HG03108 (cell line): ENCODE results near the gene SSH3.

Source experiments
- ATAC-seq: cut with Tn5 transposase; IDR thresholded peaks from one replicate; pipeline ENCODE4 v1.9.1; 2021; ENCODE audit warnings: moderate library complexity; ENCODE audit not compliant: unreplicated experiment

Gene SSH3

DNA sequence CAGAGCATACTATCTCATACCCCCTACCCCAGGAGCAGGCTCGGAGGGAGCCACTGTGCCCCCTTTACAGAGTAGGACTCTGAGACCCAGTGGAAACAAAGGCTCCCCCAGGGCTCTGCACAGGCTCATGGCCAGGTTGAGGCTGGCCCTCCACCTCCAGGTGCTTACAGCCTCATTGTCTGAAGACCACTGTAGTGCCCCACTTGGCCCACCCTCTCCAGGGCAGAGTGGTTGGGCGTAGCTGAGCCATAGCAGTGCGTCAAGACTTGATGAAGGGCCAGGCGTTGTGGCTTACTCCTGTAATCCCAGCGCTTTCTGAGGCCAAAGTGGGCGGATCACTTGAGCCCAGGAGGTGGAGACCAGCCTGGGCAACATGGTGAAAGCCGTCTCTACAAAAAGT is 12.5 kb upstream of the SSH3 start:
- ATAC-seq: no peak

DNA sequence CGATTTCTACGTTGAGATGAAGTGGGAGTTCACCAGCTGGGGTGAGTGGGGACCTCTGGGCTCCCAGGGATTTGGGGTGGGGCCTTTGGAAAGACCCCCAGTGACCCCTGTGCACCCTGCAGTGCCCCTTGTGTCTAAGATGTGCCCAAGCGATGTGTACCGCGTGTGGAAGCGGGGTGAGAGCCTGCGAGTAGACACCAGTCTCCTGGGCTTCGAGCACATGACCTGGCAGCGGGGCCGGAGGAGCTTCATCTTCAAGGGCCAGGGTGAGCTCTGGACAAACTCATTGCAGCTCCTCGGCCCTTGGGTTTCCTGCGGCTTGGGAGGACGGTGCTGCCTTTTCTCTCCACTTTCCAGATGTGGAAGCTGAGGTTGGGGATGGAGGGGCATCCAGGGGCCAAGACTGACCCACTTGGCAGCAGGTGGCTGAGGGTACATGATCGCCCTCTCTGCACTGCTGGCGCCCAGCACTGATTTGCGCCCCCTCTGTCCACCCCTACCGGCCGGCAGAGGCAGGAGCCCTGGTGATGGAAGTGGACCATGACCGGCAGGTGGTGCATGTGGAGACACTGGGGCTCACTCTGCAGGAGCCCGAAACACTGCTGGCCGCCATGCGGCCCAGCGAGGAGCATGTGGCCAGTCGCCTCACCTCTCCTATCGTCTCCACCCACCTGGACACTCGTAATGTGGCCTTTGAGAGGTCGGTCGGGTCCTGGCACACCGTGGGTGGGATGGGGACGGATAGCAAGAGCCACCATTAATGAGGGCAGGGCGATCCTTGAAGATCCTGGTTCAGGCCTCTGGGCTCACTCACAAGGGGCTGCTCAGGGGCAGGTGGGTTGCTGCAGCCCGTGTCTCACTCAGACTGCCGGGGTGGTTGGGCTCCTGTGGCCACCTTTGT is 11.6 kb upstream of the SSH3 start:
- no peak for ATAC-seq

DNA sequence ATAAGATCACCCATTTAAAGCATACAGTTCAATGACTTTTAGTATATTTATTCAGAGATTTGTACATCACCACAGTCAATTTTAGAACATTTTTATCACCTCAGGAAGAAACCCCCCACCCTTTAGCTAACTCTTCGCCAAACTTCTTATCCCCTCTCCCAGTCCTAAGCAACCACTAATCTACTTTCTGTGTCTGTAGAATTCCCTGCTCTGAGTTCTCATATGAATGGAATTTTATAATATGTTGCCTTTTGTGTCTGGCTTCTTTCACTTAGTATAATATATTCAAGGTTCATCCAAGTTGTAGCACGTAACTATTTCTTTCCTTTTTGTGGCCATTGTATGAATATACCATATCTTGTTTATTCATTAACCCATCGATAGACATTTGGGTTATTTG is 10.7 kb upstream of the SSH3 start:
- no peak for ATAC-seq

DNA sequence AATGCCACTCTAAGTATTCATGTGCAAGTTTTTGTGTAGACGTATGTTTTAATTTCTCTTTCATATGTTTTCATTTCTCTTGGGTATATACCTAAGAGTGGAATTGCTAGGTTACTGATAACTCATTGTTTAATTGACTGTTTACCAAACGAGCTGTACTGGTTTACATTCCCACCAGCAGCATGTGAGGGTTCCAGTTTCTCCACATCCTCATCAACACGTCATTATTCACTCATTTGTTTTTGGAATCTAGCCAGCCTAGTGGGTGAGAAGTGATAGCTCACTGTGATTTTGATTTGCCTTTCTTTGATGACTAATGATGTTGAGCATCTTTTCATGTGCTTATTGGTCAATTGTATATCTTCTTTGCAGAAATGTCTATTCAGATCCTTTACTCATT is 10.2 kb upstream of the SSH3 start:
- no peak for ATAC-seq

DNA sequence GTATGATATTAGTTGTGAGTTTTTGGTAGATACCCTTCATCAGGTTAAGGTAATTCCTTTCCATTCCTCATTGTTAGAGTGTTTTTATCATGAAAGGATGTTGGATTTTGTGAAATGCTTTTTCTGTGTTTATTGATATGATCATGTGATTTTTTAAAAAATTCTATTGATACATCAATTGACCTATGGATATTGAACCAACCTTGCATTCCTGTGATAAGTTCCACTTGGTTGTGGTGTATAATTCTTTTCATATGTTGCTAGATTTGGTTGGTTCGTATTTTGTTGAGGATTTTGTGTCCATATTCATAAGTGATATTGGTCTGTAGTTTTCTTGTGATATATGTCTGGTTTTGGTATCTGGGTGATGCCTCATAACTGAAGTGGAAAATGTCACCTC is 7.5 kb upstream of the SSH3 start:
- no peak for ATAC-seq

DNA sequence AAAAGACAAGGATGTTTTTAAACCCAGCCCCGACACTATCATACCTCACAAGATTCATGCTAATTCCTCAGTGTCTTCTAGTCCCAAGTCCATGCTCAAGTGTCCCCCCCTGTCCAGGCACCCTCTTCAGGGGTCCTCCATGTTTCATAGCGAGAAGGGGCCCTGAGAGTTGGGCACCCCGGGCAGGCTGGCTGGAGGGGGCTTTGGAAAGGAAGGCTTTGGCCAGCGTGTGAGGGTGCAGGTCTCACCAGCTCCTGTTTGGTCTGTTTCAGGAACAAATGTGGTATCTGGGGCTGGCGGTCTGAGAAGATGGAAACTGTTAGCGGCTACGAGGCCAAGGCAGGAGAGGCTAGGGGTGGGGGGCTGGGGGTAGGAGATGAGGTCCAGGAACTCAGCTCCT is 4.5 kb upstream of the SSH3 start:
- ATAC-seq: no peak

DNA sequence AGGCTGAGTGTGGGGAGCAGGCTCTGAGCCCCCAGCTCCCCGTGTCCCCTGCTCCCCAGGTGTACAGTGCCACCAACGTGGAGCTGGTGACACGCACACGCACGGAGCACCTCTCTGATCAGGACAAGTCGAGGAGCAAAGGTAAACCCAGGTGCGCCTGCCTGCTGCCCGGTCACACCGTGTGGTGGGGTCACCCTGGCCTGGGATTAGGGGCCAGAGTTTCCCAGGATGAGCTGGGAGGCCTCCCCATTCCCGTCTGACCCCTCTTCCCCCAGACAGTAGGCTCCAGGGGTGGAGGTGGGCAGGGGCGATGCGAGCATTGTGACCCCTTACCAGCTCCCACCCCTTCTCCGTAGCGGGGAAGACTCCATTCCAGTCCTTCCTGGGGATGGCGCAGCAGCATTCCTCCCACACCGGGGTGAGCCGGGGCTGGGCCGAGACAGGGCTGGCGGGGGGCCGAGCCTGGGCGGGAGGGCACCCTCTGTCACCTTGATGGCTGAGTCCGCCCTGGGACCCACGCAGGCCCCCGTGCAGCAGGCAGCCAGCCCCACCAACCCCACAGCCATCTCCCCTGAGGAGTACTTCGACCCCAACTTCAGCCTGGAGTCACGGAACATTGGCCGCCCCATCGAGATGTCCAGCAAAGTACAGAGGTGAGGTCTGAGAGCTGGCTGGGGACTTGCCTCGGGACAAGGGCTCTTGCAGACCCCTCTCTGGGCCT is 3.7 kb upstream of the SSH3 start:
- no peak for ATAC-seq

DNA sequence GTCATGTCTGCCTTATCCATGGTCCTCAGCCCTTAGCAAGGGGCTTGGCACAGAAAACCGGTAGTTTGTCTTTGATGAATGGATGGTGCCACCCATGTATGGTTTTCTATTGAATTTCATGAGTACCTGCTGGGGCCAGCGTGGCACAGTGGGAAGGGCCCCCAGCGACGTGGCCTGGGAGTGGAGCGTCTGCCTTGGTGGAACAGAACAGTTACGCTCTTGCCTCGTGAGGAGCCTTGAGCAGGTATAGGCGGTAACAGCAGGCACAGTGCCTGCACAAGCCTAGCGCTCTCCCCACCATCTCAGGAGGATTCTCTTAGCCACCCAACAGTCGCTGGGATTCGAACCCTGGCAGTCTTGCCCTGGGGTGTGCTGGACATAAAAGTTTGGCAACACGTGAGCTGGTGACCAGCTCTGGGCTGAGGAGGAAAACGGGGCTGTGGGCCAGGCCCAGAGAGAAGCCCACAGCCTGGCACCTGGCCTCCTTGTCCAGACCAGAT is 3.0 kb upstream of the SSH3 start:
- ATAC-seq: no peak

DNA sequence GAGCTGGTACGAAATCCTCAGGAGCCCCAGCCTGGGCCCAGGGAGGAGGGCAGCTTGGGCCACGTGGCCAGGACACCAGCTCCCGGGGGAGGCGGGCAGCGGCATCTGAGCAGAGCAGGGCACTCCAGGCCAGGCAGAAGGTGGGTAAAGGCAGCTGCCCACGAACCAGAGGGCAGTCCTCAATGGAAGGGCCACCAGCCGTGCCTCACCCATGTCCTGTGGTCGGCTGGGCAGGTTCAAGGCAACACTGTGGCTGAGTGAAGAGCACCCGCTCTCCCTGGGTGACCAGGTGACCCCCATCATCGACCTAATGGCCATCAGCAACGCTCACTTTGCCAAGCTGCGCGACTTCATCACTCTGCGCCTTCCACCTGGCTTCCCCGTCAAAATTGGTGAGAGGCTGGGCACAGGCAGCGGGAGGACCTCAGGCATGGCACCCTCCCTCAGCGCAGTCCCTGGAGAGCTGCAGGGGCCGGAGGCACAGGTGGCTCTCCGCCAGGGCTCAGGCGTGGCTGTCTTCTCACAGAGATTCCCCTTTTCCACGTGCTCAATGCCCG is 2.5 kb upstream of the SSH3 start:
- ATAC-seq: no peak

DNA sequence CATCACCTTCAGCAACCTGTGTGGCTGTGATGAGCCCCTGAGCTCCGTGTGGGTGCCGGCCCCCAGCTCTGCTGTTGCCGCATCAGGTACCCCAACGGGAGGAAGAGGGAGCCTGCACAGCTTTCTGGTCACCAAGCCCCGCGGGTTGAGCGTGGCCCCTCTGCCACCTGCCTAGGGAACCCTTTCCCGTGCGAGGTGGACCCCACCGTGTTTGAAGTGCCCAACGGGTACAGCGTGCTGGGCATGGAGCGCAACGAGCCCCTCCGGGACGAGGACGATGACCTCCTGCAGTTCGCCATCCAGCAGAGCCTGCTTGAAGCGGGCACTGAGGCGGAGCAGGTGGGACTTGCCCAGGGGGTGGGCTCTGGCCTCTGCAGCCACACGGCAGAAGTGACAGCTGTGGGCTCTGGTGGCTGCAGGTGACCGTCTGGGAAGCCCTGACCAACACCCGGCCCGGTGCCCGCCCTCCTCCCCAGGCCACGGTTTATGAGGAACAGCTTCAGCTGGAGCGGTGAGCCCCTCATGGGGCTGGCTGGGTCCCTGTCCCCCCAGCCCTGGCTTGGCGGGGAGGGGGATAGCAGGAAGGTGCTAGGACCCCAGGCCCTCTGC is 1.9 kb upstream of the SSH3 start:
- ATAC-seq: no peak

DNA sequence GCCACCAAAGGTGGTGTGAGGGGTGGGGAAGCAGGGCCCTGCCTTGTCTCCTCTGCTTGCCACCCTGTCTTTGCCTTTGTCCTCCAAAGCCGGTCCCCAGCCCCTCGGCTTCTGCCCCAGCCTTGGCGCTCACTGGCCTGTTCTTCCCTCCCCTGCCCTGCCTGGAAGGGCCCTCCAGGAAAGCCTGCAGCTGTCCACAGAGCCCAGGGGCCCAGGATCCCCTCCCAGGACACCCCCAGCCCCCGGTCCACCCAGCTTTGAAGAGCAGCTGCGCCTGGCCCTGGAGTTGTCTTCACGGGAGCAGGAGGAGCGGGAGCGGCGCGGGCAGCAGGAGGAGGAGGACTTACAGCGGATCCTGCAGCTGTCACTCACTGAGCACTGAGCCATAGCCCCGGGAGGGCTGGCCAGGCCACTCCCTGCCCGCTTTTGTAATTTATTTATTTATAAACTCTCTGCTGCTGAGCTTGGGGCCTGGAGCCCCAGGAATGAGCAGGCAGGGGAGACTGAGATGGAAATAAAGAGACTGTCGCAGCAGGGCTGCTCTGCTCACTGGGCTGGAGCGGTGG is 1.3 kb upstream of the SSH3 start:
- ATAC-seq: no peak

DNA sequence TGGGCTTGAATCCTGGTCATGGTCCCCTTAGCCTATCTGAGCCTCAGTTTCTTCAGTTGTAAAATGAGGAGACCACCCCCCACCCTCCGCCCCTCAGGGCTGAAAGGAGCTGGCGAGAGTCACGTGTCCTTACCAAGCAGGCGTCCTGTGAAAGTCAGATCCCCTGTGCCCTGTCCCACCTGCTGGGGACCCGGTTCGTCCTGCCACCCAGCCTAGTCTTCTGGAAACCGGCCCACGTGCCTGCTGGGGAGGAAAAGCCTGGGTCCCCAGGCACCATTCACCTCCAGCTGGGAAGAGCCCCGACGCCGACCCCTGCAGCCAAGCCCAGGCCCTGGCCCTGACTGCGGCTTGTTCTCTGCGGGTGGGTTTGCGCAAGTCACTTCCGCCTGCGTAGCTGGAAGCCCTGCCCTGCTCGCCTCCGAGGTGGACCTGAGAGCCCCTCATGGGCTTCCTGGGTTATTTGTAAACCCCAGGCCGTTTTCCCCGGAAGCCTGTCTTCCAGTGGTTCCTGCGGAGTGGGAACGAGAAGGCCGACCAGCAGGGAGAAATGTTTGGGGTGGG is 679 bp upstream of the SSH3 start:
- ATAC-seq: no peak

DNA sequence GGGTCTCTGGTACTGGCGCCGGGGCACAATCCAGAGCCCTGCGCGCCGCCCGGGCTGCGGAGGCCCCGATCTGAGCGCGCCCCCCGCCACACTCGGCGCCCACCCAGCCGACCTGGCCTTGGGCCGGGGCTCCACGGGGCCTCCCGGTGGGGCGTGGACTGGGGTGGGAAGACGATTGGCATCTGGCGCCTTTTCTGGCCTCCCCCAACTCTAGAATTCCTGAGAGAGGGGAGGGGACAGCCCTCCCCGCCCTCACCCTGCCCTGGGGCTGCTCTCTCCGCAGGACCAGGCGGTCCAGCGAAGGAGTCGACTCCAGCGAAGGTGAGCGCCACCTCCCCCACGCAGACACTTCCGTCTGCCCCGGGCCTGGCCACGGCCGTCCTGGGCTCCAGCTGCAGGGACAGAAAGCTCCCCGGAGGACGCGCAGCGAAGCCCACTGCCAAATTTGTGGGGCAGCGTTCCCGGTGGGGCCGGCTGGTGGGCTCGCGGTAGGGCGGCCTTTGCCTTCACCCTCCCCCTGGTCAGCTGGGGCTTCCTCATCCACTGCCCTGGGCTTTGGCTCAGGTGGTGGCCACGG is 593 bp downstream of the SSH3 start:
- no peak for ATAC-seq

DNA sequence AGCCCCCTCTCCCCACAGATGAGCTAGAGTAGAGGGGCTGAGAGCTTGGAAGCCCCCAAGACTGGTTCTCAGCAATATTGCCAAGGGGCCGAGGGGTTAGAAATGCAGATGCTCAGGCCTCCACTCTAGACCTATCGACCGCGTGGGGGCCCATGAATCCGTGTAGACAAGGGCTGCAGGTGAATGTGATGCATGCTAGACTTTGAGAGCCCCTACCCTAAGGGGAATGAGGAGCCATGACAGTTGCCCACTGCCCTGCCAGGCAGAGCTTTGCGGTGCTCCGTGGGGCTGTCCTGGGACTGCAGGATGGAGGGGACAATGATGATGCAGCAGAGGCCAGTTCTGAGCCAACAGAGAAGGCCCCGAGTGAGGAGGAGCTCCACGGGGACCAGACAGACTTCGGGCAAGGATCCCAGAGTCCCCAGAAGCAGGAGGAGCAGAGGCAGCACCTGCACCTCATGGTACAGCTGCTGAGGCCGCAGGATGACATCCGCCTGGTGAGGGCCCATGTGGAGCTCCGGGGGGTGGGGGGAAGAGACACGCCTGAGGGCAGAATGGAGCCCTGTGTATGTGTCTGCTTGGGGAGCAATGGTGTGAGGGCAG is 1.3 kb downstream of the SSH3 start:
- no peak for ATAC-seq

DNA sequence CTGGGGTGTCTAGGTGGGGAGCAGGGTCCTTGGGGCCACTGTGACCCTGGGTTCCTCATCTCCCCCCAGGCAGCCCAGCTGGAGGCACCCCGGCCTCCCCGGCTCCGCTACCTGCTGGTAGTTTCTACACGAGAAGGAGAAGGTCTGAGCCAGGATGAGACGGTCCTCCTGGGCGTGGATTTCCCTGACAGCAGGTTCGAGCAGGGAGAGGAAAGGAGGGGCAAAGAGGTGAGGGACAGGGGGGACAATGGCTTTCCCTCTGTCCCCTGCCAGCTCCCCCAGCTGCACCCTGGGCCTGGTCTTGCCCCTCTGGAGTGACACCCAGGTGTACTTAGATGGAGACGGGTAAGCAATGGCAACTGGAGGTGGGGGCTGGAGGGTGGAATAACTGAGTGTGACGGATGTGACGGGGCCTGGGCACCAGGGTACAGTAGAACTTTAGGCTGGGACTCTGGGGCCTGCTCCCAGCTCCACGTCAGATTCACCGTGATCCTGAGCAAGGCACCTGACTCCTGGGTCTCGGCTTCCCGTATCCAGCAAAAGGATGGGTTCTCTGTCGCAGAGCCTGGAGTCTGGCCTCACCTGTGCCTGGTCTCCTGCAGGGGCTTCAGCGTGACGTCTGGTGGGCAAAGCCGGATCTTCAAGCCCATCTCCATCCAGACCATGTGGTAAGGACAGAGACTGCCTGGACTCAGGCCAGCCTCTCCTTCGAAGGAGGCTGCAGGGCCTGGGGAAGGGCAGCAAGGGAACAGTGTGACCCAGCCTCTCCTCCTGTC is 3.6 kb downstream of the SSH3 start:
- ATAC-seq: no peak

DNA sequence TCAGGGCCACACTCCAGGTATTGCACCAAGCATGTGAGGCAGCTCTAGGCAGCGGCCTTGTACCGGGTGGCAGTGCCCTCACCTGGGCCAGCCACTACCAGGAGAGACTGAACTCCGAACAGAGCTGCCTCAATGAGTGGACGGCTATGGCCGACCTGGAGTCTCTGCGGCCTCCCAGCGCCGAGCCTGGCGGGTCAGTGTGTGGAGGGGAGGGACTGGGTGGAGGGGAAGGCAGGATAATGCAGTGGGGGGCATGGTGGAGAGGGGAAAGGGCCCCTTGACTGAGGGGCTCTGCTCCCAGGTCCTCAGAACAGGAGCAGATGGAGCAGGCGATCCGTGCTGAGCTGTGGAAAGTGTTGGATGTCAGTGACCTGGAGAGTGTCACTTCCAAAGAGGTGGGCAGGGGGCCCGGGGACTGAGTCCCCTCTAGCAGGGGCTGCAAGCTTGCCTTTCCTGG is 4.2 kb downstream of the SSH3 start:
- no peak for ATAC-seq

DNA sequence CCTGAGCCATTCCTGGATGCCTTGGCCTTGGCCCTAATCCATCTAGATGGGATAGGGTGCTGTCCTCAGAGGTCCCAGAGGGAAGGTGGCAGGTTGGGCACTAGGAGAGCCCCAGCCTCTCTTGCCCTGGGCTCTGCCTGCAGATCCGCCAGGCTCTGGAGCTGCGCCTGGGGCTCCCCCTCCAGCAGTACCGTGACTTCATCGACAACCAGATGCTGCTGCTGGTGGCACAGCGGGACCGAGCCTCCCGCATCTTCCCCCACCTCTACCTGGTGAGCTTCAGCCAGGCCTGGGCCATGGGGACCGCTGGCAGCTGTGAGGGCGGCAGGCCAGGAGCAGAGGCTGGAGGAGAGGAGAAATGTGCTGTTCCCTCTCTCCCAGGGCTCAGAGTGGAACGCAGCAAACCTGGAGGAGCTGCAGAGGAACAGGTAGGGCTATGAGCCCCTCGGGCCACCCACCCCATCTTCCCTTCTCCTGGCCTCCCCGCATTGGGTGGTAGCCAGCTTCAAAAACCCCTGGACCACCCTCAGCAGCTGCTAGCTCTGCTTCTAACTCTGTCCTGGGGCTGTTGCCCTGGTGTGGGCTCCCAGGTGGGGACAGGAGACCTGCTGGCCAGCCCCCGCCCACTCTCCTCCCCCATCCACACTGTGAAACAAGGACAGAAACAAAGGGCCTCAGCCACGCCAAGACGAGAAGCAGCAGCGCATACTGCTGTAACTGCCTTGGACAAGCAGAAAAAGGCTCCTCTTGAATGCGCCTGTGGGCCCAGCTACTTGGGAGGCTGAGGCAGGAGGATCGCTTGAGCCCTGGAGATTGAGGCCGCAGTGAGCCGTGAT is 4.9 kb downstream of the SSH3 start:
- ATAC-seq: no peak

DNA sequence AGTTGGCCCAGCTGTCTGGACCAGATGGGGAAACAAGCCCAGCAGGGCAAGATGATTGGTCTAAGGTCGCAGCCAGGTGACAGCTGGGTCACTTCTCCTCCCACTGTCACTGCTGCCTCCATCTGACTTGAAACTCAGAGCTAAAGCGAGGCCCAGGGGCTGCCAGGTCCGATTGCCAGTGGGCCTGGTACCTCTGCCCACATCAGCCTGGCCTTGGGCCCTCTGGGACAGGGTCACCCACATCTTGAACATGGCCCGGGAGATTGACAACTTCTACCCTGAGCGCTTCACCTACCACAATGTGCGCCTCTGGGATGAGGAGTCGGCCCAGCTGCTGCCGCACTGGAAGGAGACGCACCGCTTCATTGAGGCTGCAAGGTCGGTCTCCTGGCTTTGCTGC is 5.8 kb downstream of the SSH3 start:
- ATAC-seq: no peak
